ENCODE results near the gene TRPV4. TPM values are rescaled to one million over a fixed set of nuclear protein-coding genes. Genes with fewer than 3 reads are reported as not detected.

TRPV4 gene
- total RNA-seq, 1 donor from 2014 or later = 0.56 TPM

DNA sequence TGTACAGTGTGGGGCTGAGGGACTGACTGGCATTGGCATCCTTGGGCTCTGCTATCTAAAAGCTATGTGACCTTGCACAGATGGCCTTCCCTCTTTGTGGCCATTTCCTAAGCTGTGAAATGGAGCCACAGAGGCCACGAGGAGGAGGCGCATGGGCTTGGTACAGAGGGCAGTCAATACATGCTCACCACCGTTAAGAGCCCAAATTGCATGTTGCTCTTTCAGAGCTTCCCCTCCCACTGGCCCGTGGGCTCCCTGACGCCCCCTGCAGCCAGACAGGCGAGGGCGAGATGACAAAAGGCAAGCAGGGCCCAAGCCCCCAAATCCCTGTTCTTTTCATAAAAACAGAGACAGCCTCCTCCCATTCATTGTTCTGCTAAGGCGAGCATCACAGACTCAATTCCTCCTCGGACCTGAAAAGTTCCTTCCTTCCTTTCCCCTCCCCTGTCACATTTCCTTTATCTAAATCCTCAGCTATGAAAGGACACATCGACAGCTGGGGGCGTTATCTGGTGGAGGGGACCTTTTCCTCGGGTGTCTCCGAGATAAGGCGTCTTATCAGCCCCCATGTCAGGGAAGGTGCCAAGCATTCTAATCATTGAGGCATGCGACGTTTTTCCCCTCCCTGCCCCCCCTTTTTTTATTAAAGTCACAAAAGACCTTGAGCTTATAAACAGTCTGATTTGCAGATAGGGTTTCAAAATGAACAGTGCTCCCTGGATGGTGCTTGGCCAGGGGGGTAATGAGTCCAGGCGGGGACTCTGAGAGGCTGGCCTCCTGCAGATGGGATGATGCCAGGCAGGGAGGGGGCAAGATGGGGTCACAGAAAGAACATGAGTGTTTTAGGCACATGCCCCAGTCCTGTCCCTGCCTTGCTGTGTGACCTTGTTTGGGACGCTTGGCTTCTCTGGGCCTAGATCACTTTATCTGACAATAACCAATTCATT lies 93.2 kb downstream of the TRPV4 start:
- Histone ChIP-seq H3K4me2 (no peak overlapping the region), H3K27me3 (peaks cover 12% of the 10 kb centered on the region), H3K9ac (no peak overlapping the region), H3K79me2 (ENCODE audit: low read depth) (no peaks in the 10 kb centered on the region), H3K27ac (no peak overlapping the region), H2AFZ (replicated peaks) (no peak overlapping the region), H3F3A (ENCODE audit: low read depth) (no peaks in the 10 kb centered on the region), H3K4me3 (no peak overlapping the region), H3K36me3 (no peaks in the 10 kb centered on the region), H4K20me1 (ENCODE audit: low read depth) (peaks cover 81% of the 10 kb centered on the region), H3K9me3 (ENCODE audit: low read depth) (no peaks in the 10 kb centered on the region), H3K4me1 (peaks cover 40% of the 10 kb centered on the region)
- peaks cover 16% of the 10 kb centered on the region for H3K27me3 Mint-ChIP-seq (ENCODE audit: insufficient read depth, low read depth)
- H3K27ac Mint-ChIP-seq = no peak overlapping the region
- TF ChIP-seq, protein P1, sequence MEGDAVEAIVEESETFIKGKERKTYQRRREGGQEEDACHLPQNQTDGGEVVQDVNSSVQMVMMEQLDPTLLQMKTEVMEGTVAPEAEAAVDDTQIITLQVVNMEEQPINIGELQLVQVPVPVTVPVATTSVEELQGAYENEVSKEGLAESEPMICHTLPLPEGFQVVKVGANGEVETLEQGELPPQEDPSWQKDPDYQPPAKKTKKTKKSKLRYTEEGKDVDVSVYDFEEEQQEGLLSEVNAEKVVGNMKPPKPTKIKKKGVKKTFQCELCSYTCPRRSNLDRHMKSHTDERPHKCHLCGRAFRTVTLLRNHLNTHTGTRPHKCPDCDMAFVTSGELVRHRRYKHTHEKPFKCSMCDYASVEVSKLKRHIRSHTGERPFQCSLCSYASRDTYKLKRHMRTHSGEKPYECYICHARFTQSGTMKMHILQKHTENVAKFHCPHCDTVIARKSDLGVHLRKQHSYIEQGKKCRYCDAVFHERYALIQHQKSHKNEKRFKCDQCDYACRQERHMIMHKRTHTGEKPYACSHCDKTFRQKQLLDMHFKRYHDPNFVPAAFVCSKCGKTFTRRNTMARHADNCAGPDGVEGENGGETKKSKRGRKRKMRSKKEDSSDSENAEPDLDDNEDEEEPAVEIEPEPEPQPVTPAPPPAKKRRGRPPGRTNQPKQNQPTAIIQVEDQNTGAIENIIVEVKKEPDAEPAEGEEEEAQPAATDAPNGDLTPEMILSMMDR (IDR thresholded peaks at IDR 0.05) = peak; percentile 77
- no peak for TF ChIP-seq EZH2phosphoT487 (IDR thresholded peaks at IDR 0.05)
- TF ChIP-seq EZH2 (IDR thresholded peaks at IDR 0.05) = no peak
- no peaks in the 10 kb centered on the region for H3K9me3 Mint-ChIP-seq
- peak; percentile 80 for DNase-seq (ENCODE audit: low spot score)
- H3K36me3 Mint-ChIP-seq = no peaks in the 10 kb centered on the region
- H3K4me3 Mint-ChIP-seq = no peak overlapping the region
- H3K4me1 Mint-ChIP-seq = peaks cover 39% of the 10 kb centered on the region

DNA sequence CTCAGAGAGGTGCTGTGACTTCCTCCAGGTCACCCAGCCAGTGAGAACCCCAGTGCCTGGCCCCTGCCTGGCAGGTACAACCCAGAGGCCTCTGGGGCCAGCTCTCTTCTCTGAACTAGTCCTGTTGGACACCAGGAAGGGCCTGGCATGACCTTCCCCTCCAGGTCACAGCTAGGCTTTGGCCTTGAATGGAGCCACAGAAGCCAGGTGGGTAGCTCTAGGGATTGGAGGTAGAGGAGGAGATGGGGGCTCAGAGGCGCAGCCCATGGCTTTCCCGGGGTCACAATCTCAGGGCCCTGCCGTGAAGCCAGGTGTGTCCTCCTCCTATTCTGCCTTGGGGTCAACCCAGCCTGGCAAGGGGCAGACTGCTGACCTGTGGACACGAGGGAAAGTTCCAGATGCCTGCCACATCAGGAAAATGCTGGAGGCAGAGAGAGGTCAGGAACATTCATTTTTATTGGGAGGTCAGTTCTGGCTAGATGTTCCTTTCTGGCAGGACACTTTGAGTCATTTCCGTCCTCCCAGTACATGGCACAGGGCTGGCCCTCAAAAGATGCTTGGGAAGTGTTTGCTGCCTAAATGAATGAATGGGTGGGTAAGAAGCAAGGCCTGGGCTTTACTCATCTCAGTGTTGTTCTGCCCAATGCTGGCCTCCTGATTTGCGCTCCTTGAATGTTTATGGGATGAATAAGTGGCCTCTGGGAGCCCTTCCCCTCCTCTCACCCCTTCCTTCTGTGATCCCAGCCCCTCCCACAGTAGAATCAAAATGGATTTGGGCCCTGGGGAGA lies 94.1 kb downstream of the TRPV4 start:
- Histone ChIP-seq H3K9ac (no peak overlapping the region), H3K36me3 (no peaks in the 10 kb centered on the region), H3K27me3 (peaks cover 18% of the 10 kb centered on the region), H2AFZ (replicated peaks) (no peak overlapping the region), H3K4me1 (peaks cover 50% of the 10 kb centered on the region), H3F3A (ENCODE audit: low read depth) (peaks cover 6% of the 10 kb centered on the region), H3K27ac (no peak overlapping the region), H3K79me2 (ENCODE audit: low read depth) (no peaks in the 10 kb centered on the region), H4K20me1 (ENCODE audit: low read depth) (peaks cover 91% of the 10 kb centered on the region), H3K4me2 (no peak overlapping the region), H3K9me3 (ENCODE audit: low read depth) (no peaks in the 10 kb centered on the region), H3K4me3 (no peak overlapping the region)
- no peaks in the 10 kb centered on the region for H3K36me3 Mint-ChIP-seq
- peaks cover 44% of the 10 kb centered on the region for H3K4me1 Mint-ChIP-seq
- TF ChIP-seq EZH2 (IDR thresholded peaks at IDR 0.05) = no peak
- TF ChIP-seq, protein P1 (IDR thresholded peaks at IDR 0.05) = no peak
- no peak for TF ChIP-seq EZH2phosphoT487 (IDR thresholded peaks at IDR 0.05)
- no peak overlapping the region for H3K27ac Mint-ChIP-seq
- H3K9me3 Mint-ChIP-seq = no peaks in the 10 kb centered on the region
- H3K4me3 Mint-ChIP-seq = no peak overlapping the region
- DNase-seq (ENCODE audit: low spot score) = no peak
- peaks cover 21% of the 10 kb centered on the region for H3K27me3 Mint-ChIP-seq (ENCODE audit: insufficient read depth, low read depth)

DNA sequence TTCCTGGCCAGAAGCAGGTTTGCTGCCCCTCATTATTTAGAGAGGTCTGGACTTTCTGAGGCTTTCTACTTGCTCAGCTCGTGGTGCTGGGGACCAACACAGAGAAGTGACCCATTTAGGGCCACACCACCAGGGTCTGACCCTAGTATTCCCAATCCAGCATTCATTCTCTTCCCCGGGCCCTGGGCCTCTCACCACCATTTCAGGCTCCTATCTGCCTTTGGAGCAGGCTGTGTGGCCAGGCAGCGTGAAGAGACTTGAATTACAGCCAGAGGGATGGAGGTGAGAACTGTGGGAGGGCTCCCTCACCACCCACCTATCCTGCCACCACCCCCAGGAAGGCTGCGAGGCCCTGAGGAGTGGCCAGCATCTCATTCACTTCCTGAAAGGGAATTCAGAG lies 95.0 kb downstream of the TRPV4 start:
- peaks cover 92% of the 10 kb centered on the region for H4K20me1 ChIP-seq (ENCODE audit: low read depth)
- Mint-ChIP-seq H3K27ac (no peak overlapping the region), H3K4me3 (no peak overlapping the region), H3K9me3 (no peaks in the 10 kb centered on the region), H3K4me1 (peaks cover 49% of the 10 kb centered on the region), H3K36me3 (no peaks in the 10 kb centered on the region), H3K27me3 (ENCODE audit: insufficient read depth, low read depth) (peaks cover 26% of the 10 kb centered on the region)
- peaks cover 13% of the 10 kb centered on the region for H3F3A ChIP-seq (ENCODE audit: low read depth)
- peaks cover 51% of the 10 kb centered on the region for H3K4me1 ChIP-seq
- H3K4me2 ChIP-seq = no peak overlapping the region
- H3K4me3 ChIP-seq = no peak overlapping the region
- TF ChIP-seq, protein P1 (IDR thresholded peaks at IDR 0.05) = no peak
- TF ChIP-seq EZH2phosphoT487 (IDR thresholded peaks at IDR 0.05) (no peak), EZH2 (IDR thresholded peaks at IDR 0.05) (no peak)
- H3K36me3 ChIP-seq = no peaks in the 10 kb centered on the region
- no peak overlapping the region for H3K9ac ChIP-seq
- H3K27me3 ChIP-seq = peaks cover 18% of the 10 kb centered on the region
- H3K27ac ChIP-seq = no peak overlapping the region
- H2AFZ ChIP-seq (replicated peaks) = no peak overlapping the region
- no peak for DNase-seq (ENCODE audit: low spot score)
- H3K9me3 ChIP-seq (ENCODE audit: low read depth) = no peaks in the 10 kb centered on the region
- no peaks in the 10 kb centered on the region for H3K79me2 ChIP-seq (ENCODE audit: low read depth)

Measured in neural progenitor cell (in vitro differentiated cells).